GM19395 (cell line): ENCODE data around the gene CAPN15.

Experiments
- ATAC-seq: cut with Tn5 transposase; IDR thresholded peaks from one replicate; pipeline ENCODE4 v1.9.1; 2021; ENCODE audit warnings: mild to moderate bottlenecking, moderate library complexity; ENCODE audit not compliant: unreplicated experiment

CAPN15 gene

DNA sequence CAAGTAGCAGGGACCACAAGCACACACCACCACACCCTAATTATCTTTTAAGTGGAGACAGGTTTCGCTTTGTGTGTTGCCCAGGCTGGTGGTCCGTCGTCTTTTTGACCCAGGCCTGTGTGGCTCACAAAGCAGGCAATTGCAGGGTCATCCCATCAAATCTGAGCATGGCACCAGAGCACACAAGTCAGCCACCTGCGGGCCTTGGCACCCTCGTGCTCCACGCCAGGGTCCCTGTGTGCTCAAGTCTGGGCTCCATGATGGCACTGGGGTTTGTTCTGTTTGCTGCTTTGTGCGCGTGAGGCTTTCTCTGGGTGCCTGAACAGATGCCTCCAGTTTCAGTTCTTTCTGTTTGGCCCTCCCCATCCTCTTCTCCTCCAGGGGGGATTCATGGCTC, 2.4 kb upstream of the CAPN15 start:
- ATAC-seq = no peak

DNA sequence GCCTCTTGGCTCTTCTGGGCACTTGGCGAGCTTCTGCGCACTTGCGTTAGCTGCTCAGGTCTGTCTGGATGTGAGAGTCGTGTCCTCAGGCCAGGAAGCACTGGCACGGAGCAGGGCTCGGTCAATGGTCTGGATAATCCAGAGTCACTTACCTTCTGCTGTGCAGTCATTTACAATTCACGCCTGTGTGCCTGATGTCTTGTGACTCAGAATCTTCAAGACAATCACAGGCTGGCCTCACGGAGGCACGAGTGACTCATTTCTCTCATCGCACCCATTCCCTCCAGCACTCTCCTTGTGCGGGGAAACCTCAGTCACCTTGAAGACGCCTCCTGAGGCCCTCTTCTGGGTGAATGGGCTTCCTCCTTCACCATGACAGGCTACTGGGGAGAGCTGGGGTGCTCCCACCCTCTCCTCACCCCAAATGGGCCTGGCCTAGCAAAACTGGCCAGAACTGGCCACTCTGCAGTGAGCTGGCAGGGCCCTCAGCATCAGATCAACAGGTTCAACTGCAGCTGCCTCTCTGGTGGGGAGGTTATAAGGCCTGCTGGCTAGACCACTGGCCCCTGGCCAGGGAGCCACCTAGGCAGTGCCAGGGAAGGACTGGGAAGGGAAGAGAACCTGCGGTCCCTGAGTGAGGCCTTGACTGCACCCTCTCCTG, 1.9 kb upstream of the CAPN15 start:
- no peak for ATAC-seq

DNA sequence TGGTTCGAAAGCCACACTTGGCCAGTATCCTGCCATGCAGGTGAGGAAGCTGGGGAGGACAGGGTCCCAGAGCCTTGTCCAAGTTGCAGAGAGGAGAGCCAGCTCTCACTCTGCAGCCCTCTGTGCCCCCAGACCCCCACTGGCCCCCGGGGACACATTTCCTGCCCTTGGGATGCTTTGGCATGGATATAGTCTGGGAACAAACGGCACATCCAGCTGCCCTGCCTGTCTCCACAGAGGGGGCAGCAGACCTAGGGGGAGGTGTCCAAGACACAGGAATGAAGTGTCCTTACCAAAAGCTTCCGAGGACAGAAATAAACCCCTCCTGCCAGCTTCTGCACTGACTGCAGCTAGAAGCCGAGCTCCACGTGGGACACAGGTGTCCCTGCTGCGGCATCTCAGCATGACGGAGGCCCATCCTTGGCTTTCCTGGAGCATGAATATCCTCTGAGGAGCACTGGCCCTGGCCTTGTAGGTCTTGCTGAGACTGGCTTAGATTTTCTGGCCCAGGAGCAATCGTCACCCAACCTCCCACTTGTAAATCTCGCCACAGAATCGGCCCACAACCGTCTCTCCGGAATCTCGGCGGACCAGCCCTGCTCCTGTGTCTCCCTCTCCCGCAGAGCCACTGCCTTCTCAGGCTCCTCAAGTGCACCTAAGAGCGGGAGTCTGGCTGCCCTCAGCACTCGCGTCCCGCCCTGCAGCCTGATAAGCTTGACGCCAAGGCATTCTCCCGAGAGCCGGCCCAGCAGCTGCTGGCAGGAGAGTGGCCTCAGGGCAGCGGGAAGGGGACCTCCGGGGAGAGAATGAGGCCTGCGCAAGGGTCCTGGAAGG, 1.1 kb upstream of the CAPN15 start:
- ATAC-seq = peak; percentile 3

DNA sequence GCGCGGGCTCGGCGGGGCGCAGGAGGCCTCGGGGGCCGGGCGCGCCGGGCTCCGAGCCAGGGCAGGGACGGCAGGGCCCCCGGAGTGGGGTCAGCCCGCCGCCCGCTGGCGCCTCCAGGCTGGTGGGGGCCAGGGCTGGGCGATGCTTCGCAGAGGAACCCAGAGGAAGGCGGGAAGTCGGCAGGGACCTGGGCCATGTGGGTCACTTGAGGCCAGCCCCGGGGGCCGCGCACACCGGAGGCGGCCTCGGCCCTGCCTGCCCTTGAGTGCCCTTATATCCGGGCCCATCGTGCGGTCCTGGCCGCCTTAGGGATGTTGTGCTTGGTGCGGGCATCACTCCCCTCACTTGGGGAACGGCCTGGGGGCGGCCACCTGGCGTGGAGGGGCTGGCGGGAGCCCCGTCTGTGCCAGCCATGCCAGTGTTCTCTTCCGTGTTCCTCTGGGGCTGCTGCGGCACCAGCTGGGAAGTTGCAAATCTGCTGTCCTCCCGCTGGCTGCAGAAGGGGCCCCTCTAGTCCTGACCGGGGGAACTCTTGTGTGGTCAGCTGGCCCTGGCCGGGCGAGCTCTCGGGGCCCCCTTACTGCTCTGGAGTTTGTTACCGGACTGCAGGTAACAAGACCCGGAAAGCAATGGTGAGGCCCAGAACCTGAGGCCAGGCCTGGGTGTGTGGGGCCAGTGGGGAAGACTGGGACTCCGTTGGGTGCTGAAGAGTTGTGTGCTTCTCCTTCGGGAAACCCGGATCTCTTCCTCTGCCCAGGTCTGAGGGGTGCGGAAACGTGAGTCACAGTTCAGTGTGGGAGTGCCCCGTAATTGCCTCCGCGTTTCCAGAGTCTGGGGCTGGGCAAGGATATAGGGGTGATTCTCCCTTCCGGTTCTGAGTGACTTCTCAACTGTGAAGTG, 849 bp downstream of the CAPN15 start:
- no peak for ATAC-seq

DNA sequence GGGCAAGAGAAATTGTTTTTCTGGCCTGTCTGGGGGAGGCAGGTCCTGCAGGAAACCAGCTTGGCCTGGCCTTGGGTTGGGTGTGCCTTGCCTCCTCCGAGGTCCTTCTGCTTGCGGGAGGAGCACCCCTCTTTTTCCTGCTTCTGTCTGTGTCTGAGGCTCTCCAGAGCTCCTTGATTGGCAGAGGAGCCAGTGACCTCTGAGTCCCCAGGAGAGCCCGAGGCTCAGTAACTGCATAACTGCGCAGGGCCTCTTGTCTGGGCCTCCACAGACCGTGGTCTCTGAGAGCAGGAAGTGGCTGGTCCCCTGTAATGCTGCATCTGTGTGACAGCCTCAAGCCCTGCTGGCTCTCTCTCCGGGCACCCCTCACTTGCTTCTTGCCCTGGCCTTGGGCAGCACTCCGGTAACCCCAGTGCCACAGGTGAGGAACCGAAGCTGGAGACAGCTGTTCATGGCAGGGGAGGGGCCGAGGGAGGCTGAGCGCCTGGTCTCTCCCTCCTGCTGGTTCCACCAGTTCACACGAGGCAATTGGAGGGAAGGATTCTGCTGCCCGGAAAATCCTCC, 1.6 kb downstream of the CAPN15 start:
- ATAC-seq = no peak

DNA sequence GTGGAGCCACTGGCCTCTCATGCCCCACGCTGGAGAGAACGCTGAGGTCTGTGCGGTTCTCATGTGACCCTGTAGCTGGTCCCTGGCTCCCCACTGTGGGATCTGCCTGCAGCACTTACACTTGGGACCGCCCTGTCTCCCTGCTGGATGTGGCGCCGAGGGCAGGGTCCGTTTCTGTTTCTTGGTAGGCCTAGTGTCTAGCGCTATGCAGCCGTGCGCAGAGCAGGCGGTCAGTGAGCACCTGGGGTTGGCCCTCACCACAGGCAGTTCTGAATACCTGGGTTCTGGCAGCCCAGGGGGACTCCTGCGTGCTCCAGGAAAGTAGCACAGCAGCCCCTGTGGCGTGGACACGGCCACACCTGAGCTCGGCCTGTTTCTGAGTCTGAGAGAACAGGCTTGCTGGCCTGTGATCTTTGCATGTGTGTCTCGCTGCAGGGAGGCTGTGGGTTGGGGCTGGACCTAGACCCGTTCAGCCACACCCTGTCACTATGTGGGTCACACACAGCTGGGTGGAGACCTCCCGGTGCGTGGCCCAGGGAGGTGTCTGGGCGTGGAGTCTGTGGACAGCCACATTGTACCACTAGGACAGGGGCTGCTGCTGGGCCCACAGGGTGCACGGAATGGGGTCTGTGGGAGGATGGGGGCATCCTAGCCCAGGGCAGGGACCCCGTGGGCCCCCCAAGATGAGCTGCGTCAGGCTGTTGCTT, 2.8 kb downstream of the CAPN15 start:
- ATAC-seq = no peak

DNA sequence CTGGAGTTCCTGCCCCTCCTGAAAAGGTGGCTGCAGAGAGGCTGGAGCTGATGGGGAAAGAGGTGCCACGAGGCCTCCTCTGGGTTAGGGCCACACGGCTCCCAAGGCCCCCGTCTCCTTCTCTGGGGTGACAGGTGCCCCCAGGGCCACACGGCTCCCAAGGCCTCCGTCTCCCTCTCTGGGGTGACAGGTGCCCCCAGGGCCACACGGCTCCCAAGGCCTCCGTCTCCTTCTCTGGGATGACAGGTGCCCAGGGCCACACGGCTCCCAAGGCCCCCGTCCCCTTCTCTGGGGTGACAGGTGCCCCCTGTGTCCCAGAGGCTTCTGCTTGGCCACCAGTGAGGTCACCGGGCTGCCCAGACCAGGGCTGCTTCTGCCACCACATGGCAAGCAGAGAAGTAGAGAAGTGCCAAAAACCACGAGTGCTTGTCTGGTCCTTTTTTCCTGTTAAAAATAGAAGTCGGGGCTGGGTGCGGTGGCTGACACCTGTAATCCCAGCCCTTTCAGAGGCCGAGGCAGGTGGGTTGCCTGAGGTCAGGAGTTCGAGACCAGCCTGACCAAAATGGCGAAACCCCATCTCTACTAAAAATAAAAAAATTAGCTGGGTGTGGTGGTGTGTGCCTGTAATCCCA, 4.1 kb downstream of the CAPN15 start:
- no peak for ATAC-seq

DNA sequence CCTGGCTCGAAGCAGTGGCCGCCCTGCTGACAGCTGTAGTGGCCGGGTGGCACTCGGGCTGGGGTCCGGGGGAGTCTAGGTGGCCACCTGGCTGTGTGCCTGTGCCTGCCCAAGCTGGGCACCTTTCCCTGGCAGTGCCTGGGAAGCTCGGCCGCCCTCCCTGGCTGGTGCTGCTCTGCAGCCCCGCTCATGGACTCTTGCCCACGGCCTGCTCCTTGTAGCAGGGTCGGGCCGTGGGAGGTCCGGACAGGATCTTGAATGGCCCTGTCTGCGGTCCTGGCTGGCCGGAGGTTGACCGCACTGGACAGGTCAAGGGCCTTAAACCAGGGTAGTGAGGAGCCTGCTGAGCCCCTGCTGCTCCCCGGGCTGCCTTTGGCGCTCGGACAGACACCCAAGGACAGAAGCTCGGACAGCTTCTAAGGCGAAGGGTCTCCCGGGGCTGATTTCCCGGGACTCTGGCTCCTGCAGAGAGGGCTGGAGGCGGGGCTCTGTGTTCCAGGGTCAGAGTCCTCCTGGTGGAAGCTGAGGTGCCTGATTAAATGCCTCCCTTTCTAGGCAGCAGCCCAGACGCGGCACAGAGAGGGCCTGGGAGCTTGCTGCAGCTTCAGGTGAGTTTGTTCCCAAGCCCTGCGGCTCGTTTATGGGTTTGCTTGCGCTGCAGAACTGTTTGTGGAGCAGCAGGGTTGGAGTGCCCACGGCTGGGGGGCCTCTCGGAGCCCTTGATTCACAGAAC, 6.0 kb downstream of the CAPN15 start:
- ATAC-seq = no peak

DNA sequence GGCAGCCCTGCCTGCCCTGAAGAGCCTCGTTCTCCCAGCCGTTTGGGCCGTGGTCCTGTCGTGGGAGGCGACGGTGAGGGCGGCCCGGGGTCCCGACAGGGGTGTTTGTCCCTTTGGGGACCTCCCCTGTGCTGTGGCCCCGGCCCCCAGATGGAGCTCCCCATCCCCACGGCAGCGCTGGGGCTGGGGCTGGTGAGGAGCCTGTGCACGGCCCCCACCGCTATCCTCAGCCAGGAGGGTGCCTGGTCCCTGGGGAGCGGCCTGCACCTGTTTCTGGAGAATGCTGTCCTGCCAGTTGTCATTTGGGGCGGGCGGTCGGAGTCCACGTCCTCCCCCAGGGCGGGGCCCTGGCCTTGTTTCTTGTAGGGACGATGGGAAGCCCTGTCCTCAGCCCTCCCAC, 6.6 kb downstream of the CAPN15 start:
- no peak for ATAC-seq

DNA sequence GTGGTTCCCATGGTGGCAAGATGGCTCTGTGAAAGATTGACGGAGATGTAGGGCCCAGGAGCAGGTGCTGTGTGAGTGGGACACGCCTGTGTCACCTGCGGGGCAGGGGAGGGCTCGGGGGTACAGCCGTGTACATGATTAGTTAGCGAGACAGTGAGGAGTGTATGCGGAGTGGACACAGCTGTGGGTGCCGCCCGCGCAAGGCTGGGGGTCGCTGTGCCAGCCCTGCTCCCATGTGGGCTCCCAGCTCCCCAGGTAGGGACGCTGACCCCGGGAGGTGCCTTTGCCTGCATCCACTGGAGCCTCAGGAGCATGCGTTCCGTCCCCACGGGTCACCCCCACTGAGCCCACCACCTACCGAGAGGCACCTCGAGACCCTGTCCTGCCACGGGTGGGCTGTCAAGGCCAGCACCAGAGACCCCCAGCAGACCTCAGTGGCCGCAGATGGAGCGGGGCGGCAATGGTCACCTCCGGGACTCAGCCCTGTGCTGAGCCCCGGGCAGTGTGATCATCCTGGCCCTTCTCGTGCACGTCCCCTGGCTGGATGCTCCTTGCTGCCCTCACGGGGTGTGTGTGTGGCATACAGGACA, 7.4 kb downstream of the CAPN15 start:
- no peak for ATAC-seq

DNA sequence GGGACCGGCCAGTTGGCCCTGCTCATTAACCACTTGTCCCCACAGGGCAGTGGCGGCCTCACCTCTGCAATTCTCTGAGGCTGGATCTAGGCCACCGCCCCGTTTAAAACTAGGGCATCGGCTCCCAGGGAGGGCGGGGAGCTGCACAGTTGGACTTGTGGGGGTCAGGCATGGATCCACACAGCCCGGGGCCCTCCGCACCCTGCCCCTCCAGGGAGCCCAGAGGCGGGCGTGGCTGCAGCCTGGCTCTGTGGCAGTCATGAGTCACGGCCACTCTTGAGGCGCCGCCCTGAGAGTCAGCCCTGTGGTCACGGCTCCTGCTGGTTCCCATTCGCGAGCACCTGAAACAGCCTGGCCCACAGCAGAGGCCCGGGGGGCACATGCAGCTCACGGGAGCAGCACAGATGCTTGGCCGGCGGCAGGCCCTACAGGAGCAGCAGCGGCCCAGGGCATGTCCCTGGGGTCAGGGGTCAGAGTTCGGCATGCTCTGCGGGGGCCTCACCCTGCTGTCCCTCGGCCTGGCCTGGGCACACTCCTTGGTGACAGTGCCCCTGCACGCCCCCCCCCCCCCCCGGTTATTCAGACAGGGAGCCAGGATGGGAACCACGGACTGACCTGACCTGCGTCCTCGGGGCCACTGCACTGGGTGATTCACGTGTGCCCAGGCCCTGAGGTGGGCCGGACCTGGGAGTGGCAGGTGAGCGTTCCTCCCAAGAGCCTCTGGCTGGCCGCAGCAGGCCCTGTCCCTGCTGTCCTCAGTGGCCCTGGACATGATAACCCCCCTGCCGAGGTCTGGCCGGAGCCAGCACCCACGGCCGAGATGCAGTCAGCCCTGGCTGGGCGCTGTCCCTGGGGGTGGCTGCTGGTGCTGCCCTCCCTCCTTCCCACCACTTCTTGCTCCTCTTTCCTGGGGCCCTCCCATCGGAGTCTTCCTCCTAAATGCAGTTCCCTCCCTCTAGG, 8.2 kb downstream of the CAPN15 start:
- no peak for ATAC-seq

DNA sequence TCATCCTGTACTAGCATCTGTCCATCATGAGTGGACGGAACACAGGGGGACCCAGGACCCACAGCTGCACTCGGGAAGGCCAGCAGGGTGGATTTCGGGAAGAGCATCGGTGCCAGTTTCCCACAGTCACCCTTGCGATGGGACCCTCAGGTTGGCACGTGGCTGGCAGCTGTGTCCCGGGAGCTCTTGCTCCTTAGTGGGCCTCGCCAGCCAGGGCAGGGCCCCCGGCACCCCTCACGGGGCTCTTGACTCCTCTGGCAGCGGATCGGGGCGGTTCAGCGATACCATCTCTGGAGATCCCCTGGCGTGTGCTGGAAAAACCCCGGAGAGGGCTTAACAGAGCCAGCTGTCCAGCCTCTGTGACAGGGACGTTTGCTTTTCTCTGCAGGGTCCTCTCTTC, 9.2 kb downstream of the CAPN15 start:
- ATAC-seq = no peak

DNA sequence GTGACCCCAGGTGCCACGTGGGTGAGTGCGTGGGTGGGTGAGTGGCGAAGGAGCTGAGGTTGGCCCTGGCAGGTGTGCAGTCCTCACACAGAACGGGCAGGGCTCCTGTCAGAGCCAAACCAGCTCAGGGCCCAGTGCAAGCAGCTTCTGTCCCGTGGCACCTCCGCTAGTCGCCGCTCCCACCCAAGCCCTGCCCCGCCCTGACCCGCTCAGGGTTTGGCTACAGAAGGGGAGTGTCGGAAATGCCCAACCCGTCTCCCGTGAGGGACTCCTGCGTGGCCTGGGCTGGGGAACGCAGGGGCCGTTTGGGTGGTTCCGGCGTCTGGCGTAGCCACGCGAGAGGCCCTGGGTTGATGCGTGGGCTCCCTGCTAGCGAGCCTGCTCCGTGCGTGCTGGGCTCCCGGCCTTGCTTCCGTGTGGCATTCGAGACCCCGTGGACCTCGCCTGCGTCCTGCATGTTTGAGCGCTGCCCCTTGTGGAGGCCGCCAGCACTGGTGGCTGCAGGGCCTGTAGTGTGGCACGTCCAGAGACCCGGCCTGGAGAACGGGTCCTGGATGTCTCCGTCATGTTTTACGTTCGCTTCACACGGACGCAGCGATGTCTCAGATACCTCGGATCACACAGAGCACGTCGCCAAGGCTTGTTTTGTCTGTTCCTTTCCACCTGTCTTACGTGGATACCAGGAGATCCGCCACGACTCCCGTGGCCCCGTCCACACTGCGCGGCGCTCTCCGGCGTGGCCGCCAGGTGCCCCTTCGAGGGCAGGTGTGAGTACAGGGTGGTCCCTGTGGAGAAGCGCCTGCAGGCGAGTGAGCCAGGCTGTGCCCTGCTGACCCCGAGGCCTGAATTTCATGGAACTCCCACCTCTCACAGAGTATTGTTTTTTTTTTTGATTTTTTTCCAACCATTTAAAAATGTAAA, 10.2 kb downstream of the CAPN15 start:
- ATAC-seq = no peak

DNA sequence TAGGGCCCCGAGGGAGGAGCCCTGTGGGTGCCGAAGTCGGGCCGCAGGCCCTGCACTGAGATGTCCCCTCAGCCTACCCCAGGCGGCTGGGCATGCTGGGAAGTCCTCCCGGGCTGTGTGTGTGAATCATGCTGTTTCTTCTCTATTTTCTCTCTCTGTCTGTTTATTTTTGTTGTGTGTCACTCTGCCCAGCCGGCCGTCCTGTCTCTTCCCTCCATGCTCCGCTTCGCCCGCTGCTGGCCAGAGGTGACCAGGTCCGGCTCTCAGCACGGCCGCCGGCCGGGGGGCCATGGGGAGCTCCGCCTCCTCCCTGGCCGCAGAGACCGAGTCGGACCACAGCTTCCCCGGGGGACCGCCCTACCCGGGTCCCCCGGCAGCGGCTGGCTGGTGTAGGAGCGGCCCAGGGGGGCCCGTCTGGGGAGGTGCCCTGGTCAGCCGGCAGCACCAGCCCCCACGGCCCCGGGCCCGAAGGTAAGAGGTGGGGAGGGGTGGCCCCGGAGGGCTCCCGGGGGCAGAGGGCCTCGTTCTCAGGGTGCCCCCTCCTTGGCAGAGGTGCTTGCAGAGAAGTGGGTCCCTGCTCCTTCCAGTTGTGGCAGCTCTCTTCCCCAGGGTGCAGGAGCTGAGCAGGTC, 12.5 kb downstream of the CAPN15 start:
- no peak for ATAC-seq

DNA sequence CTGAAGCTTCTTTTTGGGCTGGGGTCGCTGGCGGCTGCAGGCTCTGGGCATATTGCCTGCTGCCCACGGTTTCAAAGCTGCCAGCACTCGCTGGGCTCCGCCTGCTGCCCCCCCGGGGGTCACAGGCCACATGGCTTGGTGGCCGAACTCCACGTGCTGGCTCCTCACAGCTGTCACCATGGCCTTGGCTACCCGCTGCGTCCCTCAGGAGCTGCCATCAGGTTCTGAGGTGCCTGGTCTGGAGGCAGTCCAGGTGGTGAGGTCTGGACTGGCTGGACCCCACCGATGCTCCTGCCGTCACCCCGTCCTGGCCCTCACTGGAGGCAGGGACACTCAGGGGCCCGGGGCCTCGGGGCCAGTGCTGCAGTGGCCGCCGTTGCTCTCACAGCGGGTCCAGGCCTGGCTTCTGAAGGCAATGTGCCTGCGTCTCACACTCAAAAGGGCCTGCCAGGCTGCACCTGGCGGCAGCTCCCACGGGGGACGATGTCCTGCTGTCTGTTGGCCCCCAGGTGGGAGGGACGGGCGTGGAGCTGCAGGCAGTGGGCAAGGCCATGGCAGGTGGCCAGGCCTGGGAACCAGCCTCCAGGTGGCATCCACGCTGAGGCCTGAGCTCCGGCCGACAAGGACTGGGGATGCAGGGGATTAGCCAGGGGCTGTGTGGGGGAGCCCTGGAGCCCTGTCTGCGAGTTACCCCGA, 13.3 kb downstream of the CAPN15 start:
- no peak for ATAC-seq
